Left cardiac atrium (tissue), 4 donors: ENCODE measurements around the gene PLCL1. TPM values are rescaled to one million over a fixed set of nuclear protein-coding genes. Genes with fewer than 3 reads are reported as not detected.

Experiments
- ATAC-seq, 2 donors: fragments of 200-7000 bp; cut with Tn5 transposase; one replicate each; pipeline ENCODE4 v1.9.1; 2020; ENCODE audit warnings: mild to moderate bottlenecking in 2 of 2, moderate library complexity in 2 of 2
- DNase-seq: peaks from one replicate; pipeline ENCODE4 v3.0.0-alpha.2; 2020
- intact Hi-C, 2 donors: fragments of 100-400 bp; cut with DNase I; formaldehyde crosslinking; loops; one replicate each; pipeline versions ENCODE4 v1.14.1 to v1.15.1; 2022 to 2023
- total RNA-seq, 2 donors: library from RNA; stranded (reverse); fragmentation: NEBNext Ultra II Directional; extraction: Animal tissue kit (Norgen Biotek cat#: 25700); gene quantifications; one replicate each; pipeline ENCODE4 v1.2.1, GENCODE V29; 2021
- donor health status: DM: no; HTN: yes; CAD: no.
- donor health status: DM: no; HTN: yes; CAD: no; lungs with severe emphysema.
- donor health status: DM: yes; HTN: yes; CAD: no.
- donor health status: Dilated cardiomyopathy.

Gene PLCL1
- total RNA-seq, 2 donors from 2014 or later = 17.7 to 19.1 TPM

DNA sequence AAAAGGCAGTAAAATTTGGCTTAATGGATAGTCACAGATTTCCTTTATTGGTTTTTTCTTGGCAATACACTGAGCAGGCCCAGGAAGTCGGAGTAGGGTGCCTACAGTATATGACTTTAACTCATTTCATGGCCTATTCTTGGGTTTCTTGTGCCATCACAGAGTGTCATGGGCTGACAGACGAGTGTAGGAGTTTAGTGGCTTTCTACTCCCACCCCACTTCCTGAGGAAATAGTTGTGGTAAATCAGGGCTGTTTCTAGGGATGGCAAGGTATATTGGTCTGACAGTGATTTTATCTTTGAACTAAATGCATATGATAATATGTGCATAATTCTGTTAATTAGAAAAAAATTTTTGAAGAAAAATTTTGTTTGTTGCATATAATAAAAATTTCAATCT lies 100.1 kb downstream of the PLCL1 start:
- DNase-seq = no peak
- ATAC-seq = no peak
- intact Hi-C loops = no loop called here

DNA sequence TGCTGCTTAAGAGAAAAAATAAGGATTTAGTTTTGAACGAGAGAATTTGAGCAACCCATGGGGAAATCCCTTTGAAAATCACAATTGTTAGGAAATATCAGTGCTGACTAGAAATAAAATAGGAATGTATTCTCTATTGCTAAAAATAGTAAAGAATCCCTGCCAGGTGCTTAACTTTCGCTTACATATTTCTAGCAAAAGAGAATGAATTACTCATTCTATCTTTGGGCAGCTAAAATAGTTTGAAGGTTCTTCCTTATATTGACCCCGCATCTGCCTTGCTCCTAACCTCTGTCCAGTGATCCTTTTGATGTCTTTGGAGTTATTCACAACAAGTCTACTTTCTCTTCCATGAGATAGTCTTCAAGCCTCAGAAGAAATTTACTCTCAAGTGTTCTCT lies 103.8 kb downstream of the PLCL1 start:
- DNase-seq (no peak), ATAC-seq (no peak)
- intact Hi-C loops = no loop called here

DNA sequence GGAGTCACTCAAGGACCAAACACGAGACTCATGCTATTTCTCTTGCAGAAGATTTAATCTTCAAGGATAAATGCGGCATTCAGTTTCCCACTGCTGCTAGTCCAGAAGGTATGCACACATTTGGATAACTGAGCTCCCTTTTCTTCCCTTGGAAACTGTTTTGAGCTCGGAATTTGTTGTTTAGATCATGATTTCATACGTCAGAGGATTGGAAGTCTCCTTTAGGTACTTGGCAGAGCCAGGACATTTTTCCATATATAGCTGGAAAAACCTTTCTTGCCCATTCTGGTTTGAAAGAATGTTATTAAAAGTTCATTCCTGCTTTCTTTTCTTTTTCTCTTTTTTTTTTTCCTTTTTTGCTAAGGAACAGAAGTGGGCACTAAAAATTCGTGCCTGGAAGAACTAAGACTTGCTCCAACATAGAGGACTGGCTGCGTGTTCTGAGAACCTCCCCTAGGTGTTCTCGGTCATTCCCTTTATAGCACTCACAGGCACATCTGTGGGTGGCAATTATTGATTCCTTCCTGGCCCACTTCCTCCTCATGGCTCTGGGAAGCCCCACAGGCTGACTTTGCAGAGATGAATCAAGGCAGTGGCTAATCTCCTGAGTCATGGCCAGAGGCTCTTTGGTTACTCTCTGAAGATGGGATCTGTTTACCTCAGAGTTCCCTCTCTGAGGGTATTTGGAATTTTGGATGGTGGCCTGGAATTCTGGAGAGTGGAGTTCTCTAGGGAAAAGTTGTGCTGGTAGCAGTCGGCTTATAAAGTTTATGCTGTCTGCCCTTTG lies 104.8 kb downstream of the PLCL1 start:
- intact Hi-C loops = no loop called here
- DNase-seq = no peak

DNA sequence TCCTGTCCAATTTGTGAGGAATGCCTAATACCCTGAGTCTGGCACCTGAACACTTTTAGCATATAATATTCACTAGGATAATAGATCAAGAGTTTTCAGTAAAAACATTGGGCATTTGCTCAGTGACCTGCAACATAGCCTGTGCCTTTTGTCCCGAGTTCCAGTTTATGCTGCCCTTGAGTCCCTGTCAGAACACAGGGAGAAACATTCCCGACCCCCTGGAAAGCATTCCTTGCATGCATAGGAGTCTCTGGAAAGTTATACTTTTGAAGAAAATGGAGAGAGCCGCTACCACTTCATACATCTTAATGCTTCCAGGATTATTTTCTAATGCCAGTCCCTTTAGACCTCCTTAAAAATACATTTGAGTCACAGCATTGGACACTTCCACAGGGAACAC lies 107.3 kb downstream of the PLCL1 start:
- intact Hi-C loops = no loop called here
- no peak for DNase-seq
- ATAC-seq = no peak

More for the DNA sequence above, 104.8 kb downstream of the PLCL1 start:
- ATAC-seq = peak in 1 of 2 donors; percentile 47

DNA sequence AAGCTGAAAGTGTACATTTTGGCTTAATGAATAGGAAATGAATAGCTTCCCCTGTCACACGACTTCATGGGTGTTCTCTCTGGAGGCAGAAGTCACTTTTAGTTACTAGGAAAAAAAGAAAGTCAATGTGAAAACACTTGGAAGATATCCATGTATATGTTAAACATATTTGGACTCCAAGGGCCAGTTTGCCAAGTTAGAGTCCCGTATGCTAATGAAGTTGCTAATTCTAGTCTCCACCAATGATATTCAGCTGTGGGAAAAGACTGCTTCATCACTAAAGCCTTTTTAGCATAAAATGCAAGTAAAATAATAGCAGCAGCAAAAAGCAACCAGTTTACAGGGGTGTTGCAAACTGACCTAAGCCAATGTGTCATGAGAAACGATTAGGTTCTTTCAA lies 108.7 kb downstream of the PLCL1 start:
- no peak for DNase-seq
- ATAC-seq = no peak
- intact Hi-C loops = no loop called here

DNA sequence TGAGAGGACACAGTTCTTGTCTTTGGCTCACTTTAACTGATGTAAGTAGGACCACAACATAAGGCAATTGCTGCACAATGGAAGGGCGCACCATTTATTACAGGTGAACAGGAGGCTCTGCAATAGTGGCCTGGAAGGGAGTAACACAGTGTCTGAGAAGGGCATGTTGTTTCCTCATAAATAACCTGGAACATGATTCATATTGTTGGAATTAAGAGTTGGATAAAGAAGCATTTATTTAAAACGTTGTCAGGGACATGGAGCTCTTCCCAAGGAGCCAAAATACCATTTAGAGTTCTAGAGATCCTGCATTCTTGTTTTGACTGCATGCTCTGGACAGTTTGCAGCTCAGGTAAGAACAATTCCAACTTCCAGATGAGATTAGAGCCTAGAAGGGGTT lies 110.4 kb downstream of the PLCL1 start:
- no peak for DNase-seq
- peak in 1 of 2 donors; percentile 62 for ATAC-seq
- intact Hi-C loops = no loop called here

DNA sequence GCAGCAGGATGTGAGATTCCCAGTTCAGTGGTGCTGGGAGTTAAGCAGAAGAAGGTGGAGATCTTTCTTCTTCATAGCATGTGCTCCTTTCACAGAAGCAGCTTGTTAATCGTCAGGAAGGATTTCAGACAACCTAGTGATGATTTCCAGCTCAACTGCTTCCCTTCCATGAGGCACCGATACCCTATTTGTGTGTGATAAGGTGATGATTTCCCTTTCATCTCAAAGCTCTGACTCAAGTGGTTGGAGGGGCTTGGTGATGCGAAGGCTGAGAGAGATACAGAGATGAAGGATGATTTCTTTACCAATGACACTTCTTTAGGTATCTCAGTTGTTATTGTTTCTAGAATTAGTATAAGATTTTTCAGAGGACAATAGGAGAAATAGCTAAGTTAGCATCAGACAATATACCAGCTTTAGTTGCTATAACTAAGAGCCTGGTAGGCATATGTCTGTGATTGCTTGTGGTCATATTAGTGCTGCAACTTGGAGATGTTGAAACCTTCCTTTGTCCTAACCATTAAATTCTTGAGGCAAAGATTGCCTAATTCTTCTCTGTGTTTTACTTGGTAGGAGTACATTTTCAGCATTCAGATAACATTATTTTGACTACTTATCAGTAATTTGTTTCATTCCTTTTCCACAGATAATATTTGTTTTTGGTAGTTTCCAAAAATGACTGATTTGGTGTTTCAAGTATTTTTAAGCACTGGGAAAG lies 111.3 kb downstream of the PLCL1 start:
- peak; percentile 79 to 84 for ATAC-seq
- no peak for DNase-seq
- intact Hi-C loops = no loop called here

DNA sequence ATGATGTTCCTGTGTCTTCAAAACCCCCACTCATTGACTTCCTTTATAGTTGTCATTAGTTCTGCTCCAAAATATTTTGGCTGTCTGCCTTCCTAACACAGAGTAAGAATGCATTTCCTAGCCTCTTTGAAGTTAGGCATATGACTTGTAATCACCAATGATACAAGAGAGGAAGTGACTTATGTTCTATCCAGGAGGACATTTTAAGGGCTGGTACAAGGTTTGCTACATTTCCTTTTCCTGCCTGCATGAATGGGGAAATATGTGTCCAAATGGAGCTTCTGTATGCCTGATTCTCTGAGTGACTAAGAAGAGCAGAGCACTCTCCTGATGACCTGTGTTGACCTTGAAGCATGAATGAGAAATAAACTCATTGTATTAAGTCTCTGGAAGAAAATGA lies 115.1 kb downstream of the PLCL1 start:
- intact Hi-C loops = no loop called here

DNA sequence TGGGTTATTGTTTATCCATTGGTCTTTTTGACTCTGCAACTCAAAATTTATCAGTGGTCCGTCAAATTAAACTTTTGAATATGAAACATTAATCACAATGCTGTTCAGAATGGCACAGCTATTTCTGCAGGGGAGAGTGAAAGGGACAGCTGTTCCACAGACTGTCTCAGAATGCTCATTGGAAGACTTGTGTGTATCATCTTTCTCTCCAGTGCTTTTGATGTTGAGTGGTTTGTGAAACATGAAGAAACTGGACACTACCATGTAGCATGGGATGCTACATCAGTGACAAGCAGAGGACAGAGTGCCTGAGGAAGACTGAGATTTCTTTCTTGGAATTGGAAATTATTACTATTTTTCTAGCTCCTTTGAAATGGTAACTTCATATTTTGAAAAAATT lies 115.7 kb downstream of the PLCL1 start:
- intact Hi-C loops = no loop called here
- DNase-seq = no peak
- no peak for ATAC-seq

More for the DNA sequence above, 115.1 kb downstream of the PLCL1 start:
- ATAC-seq (no peak), DNase-seq (no peak)

DNA sequence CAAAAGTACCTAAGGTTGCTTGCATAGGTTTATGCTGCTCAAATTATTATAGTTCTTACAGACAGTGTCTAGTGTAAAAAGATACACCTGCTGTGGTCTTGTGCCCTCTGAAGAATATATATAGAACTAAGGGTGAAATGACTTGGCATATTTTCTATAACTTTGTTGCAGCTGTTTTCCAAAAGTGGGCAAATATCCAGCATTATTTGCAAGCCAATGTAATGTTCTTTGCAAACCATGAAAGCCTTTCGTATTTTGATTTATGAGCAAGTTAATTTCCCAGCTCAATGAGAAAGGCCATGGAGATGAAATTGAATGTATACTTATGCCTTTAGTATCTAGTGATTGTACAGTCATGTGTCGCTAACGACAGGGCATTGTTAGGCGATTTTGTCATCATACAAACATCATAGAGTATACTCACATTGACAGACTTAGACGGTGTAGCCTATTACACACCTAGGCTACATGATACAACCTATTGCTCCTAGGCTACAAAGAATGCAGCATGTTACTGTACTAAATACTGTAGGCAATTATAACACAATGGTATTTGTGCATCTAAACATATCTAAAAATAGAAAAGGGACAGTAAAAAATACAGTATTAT lies 116.3 kb downstream of the PLCL1 start:
- DNase-seq = no peak
- ATAC-seq = no peak
- intact Hi-C loops = no loop called here

DNA sequence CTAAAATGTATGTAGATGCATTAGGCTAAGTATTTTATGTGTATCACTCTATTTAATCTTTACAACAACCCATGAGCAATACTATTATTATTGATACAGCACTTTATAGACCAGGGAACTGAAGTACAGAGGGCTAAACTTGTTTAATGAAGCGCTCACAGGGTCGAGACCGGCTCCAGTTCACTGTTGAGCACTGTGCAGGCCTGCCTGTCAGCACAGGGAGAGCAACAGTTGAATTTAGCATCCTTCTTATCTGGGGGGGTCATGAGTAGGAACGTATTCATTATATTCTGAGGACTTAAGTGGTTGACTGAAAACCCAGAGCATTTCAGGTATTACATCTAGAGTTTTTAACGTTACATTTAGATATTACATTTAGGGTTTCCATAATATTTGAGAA lies 120.1 kb downstream of the PLCL1 start:
- ATAC-seq = no peak
- DNase-seq = no peak
- intact Hi-C loops = no loop called here

DNA sequence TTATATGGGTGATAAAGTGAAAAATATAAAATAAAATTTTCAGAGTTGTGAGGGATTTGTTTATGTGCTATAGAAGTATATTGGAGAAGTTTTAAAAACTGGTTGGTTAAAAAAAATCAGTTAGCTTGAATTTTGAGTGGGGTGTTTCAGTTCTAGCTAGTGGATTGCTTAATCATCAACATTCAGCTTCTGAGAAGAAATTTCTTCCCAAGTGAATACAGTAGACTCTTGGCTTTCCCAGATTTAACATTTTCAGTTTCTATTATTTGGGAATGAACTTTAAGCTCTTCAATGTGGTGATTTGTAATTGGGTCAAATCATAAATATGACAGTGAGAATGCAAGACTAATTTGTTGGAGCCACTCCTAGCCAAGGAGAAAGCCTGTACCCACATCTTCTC lies 120.8 kb downstream of the PLCL1 start:
- intact Hi-C loops = no loop called here

DNA sequence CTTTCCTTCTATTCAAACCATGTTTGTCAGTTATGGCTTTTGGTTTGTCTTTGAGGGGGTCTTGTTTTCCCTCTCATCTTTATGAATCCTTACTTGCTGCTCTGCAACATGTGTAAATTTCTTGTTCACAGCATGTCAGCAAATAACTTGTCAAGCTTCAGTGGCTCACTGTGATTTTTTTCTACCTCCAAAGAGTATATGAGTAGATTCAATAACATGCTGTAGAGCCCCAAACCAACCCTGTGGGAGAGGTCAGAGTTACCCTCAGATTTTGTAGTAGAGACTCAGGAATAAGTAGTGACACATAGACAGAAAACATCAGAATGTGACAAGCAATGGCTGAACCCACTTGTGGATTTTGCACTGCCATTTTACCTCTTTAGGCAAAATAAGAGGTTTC lies 121.6 kb downstream of the PLCL1 start:
- DNase-seq (no peak), ATAC-seq (no peak)
- intact Hi-C loops = no loop called here

More for the DNA sequence above, 120.8 kb downstream of the PLCL1 start:
- no peak for DNase-seq
- peak; percentile 35 to 61 for ATAC-seq

DNA sequence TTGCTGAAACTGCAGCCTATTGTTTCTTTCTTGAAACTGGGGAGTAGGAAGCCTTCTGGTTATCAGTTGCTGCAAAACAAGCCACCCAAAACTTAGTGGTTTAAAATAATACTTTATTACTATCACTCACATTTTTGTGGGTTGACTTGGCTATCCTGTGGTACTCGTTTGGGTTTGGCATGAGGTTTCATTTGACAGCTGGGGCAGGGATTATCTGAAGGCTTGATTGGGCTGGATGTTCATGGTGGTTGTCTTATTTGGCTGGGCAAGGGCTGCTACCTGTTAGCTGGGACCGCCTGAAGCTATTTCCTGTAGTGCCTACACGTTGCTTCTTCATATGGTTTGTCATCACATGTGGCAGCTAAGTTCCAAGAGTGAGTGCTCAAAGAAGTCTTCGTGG lies 122.3 kb downstream of the PLCL1 start:
- ATAC-seq = no peak
- no peak for DNase-seq
- intact Hi-C loops = no loop called here

DNA sequence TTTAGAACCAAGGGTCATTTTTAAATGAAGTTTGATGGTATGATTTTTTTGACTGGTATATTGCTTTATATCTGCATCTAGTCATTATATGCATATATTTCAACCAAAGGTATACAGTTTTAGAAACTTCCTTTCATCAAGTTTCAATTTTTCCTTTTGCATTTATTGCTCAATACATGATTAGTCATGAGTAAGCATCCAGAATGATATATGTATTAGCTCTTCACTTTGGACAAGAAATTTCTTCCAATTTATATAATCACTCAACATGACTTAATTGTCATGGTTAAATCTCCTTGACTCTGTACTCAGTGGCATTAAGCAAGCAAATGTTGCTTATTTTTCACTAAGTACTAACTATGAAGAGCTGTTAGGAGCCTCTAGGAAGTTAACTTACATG lies 123.6 kb downstream of the PLCL1 start:
- ATAC-seq = no peak
- DNase-seq = no peak
- intact Hi-C loops = no loop called here

DNA sequence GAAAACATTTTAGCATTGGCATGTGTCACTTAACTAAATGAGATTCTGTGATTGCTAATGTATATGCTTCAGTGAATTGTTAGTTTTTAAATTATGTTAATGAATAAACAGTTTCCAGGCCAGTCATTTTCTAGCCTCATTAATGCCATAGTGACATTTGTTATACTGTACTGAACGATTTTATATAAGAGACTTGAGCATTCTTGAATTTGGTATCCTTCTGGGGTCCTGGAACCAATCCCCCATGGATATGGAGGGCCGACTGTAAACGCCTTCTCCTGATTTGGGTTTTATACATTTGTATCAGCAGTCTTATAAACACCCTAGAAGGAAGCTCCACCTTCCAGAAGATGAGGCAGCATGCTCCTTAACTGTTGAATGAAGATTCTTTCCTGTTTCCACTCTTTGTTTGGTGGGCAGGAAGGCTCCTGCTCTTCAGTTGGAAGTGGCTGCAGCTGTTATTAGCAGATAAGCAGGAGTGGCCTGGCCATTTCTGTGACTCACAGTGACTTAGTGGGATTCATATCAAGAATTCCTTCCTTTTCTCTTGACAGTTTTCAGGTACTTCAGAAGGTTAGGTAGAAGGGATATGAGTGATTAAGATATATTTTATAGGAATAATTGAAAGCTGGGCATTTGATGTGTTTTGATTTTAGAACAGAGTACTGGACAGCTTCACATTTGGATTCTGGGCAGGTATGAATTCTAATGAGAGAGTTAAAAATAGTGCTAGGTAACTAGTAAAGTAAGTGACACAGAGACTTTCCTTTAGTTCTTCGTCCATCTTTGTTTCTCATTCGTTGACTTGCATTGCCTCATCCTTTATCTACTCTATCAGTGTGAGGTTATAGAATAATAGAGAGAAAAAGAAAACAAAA lies 124.9 kb downstream of the PLCL1 start:
- DNase-seq = no peak
- intact Hi-C loops = no loop called here
- ATAC-seq = peak in 1 of 2 donors; percentile 60

DNA sequence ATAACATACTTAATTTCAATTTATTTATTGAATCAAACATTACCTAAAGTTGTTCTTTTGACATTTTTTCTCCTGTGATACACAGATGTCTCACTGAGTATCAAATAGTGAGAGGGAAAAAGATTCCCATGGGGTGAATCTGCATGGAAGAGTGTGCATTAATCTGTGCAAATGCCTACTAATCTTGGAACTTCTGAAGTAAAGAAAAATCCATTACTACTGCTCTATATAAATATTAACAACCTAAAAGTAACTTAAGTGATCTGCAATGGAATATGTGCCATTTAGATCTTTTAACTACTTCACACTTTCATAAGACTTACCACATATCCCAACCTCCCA lies 125.5 kb downstream of the PLCL1 start:
- ATAC-seq = no peak
- intact Hi-C loops = no loop called here
- no peak for DNase-seq

DNA sequence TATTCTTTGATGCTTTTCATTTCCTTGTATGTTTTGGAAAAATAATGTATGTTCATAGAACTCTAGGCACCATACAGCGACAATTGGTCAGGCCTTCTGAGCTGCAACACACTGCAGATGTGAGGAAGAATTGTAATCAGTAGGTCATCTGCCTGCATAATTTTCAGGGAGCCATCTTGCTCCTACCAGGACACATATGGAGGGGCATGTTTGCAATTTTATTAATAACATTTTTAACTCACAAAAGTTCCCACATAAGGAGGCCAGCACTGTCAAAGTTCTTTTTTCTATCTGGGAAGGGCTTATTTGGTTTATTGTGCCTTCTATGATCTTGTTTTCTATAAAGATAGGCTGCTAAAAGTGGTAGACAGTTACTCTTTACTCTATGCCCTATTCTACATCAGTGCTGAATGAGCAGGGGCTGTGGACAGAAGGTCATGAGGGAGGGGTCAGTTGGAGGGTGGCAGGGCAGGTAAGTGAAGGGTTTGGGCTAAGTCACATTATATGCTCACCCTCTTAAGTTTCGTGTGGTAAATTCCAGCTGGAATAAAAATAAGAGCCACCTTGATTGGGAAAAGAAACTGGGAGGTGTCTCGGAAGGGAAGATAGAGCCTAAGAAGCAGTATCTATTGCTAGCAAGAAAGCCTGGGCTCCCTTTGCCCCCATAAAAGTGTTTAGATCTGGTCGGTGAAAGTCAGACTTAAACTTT lies 126.3 kb downstream of the PLCL1 start:
- DNase-seq (no peak), ATAC-seq (no peak)
- intact Hi-C loops = no loop called here
